BJ (cell line): ENCODE measurements around the gene ATG16L1. TPM values are rescaled to one million over a fixed set of nuclear protein-coding genes. Genes with fewer than 3 reads are reported as not detected.

Experiments used
- CTCF ChIA-PET: fragments of 350-600 bp; formaldehyde crosslinking; extraction: SDS; loops from one replicate; lab custom pipeline; 2021; ENCODE audit warnings: antibody characterized with exemption, inconsistent platforms; lab: Yijun Ruan, JAX
- POLR2A ChIA-PET: fragments of 300-600 bp; sonication (Branson Sonifier 250); formaldehyde crosslinking; extraction: SDS; loops from one replicate; lab custom pipeline; 2021; ENCODE audit warnings: antibody characterized with exemption; lab: Charles Lee
- DNase-seq: peaks from one replicate; pipeline ENCODE4 v3.0.0-alpha.2; 2011; ENCODE audit warnings: low read depth
- H3K27me3 ChIP-seq: 2 replicates; pipeline ENCODE4 v1.6.0; 2011; ENCODE audit warnings: low read length; ENCODE audit not compliant: control insufficient read depth, insufficient read depth
- H3K36me3 ChIP-seq: 2 replicates; pipeline ENCODE4 v1.5.1; 2011; ENCODE audit warnings: low read length; ENCODE audit not compliant: control insufficient read depth, insufficient read depth
- H3K4me3 ChIP-seq: 2 replicates; pipeline ENCODE4 v1.5.1; 2011; ENCODE audit warnings: low read depth, mild to moderate bottlenecking, control low read depth, low read length
- CTCF ChIP-seq: IDR thresholded peaks from 2 replicates; pipeline ENCODE4 v1.5.1; 2011; ENCODE audit warnings: low read depth, mild to moderate bottlenecking, control low read depth, inconsistent platforms, low read length, moderate library complexity; ENCODE audit not compliant: insufficient read depth
- polyA plus RNA-seq: library from polyadenylated mRNA; depleted of rRNA; stranded (reverse); fragments of >200 nt; gene quantifications from 2 replicates; pipeline ENCODE4 v1.2.3, GENCODE V29; 2011

Gene ATG16L1
- polyA plus RNA-seq, 1 experiment, result 26.4 TPM

GRCh38 chr2:233247744-233248143 lies 3.7 kb upstream of the ATG16L1 start:
- no peaks in the 10 kb centered on the region for H3K36me3 ChIP-seq
- H3K27me3 ChIP-seq, result no peaks in the 10 kb centered on the region
- no peak overlapping the region for H3K4me3 ChIP-seq
- CTCF ChIA-PET, result interaction anchor here (1.2 kb wide), 1 partner anchor 395 kb away, joined by 3 read pairs; no protein-coding TSS in a partner anchor
- no peak for TF ChIP-seq CTCF
- DNase-seq, result no peak
- POLR2A ChIA-PET, result no interaction called here

GRCh38 chr2:233248999-233249398 lies 2.5 kb upstream of the ATG16L1 start:
- ChIA-PET POLR2A (no interaction called here), CTCF (interaction anchor here (0.8 to 1.3 kb wide), 3 partner anchors 16 to 396 kb away, joined by 3 read pairs; no protein-coding TSS in a partner anchor)
- H3K36me3 ChIP-seq, result no peaks in the 10 kb centered on the region
- no peak overlapping the region for H3K4me3 ChIP-seq
- no peak for DNase-seq
- no peak for TF ChIP-seq CTCF
- no peaks in the 10 kb centered on the region for H3K27me3 ChIP-seq

GRCh38 chr2:233250568-233250967 lies 905 bp upstream of the ATG16L1 start:
- no peak for DNase-seq
- no peaks in the 10 kb centered on the region; the same call in 1 of the 2 replicates for H3K36me3 ChIP-seq
- no peak for TF ChIP-seq CTCF
- CTCF ChIA-PET, result interaction anchor here (0.6 to 3.2 kb wide), 15 partner anchors 8 to 645 kb away, joined by 3 to 20 read pairs (median 4); no protein-coding TSS in a partner anchor
- POLR2A ChIA-PET, result no interaction called here
- H3K4me3 ChIP-seq, result no peak overlapping the region
- H3K27me3 ChIP-seq, result no peaks in the 10 kb centered on the region

- CTCF ChIA-PET, result interaction anchor here (0.6 to 3.2 kb wide), 18 partner anchors 9 to 646 kb away, joined by 3 to 20 read pairs (median 4); no protein-coding TSS in a partner anchor
- DNase-seq, result no peak
- Histone ChIP-seq H3K4me3 (peak overlapping the region; percentile 12; the same call in 1 of the 2 replicates), H3K36me3 (no peaks in the 10 kb centered on the region; the same call in 1 of the 2 replicates), H3K27me3 (no peaks in the 10 kb centered on the region)
- POLR2A ChIA-PET, result interaction anchor here (0.6 kb wide), 1 partner anchor 449 kb away, joined by 5 read pairs; no protein-coding TSS in a partner anchor
- no peak for TF ChIP-seq CTCF
Measured at GRCh38 chr2:233250985-233251305, 528 bp upstream of the ATG16L1 start.

GRCh38 chr2:233252227-233252626 lies 754 bp downstream of the ATG16L1 start:
- DNase-seq, result no peak
- CTCF ChIA-PET, result interaction anchor here (0.7 to 3.2 kb wide), 6 partner anchors 9 to 655 kb away, joined by 3 to 20 read pairs (median 6); no protein-coding TSS in a partner anchor
- POLR2A ChIA-PET, result no interaction called here
- Histone ChIP-seq H3K36me3 (peaks cover 1% of the 10 kb centered on the region; the same call in 1 of the 2 replicates), H3K27me3 (no peaks in the 10 kb centered on the region), H3K4me3 (peak overlapping the region; percentile 87)
- TF ChIP-seq CTCF, result no peak
